HepG2 (cell line): ENCODE measurements around the gene STARD13. TPM values are rescaled to one million over a fixed set of nuclear protein-coding genes. Genes with fewer than 3 reads are reported as not detected.

Source experiments
- ATF7-NPFF ChIP-seq: sonication (generic); formaldehyde crosslinking; IDR thresholded peaks from 2 replicates; pipeline ENCODE4 v1.8.1; 2023; ENCODE audit warnings: mild to moderate bottlenecking, low read depth, missing genetic modification reagents, moderate library complexity
- BRD4 ChIP-seq: sonication (generic); formaldehyde crosslinking; IDR thresholded peaks from 2 replicates; pipeline ENCODE4 v1.4.0; 2020; ENCODE audit warnings: missing genetic modification reagents
- KDM5B ChIP-seq: sonication (generic); formaldehyde crosslinking; IDR thresholded peaks from 2 replicates; pipeline ENCODE4 v1.4.0; 2020; ENCODE audit warnings: missing genetic modification reagents, mild to moderate bottlenecking, borderline replicate concordance
- SSRP1 ChIP-seq: IDR thresholded peaks from 2 replicates; pipeline ENCODE4 v1.6.1; 2016; ENCODE audit warnings: control low read depth
- ZFAT ChIP-seq: sonication (generic); formaldehyde crosslinking; conservative IDR thresholded peaks from 2 replicates; pipeline ENCODE4 v1.8.1; 2023; ENCODE audit warnings: missing genetic modification reagents, inconsistent platforms
- ZNF276 ChIP-seq: sonication (generic); formaldehyde crosslinking; IDR thresholded peaks from 2 replicates; pipeline ENCODE4 v1.4.0; 2020; ENCODE audit warnings: mild to moderate bottlenecking, low read depth, missing genetic modification reagents
- ZNF407 ChIP-seq: sonication (generic); formaldehyde crosslinking; IDR thresholded peaks from one replicate; pipeline ENCODE4 v1.5.1; 2020; ENCODE audit warnings: mild to moderate bottlenecking, missing genetic modification reagents; ENCODE audit errors: not compliant biosample characterization
- ZNF460 ChIP-seq: sonication (generic); formaldehyde crosslinking; IDR thresholded peaks from 2 replicates; pipeline ENCODE4 v1.5.1; 2020; ENCODE audit warnings: missing genetic modification reagents, mild to moderate bottlenecking, borderline replicate concordance
- ZNF704 ChIP-seq: sonication (generic); formaldehyde crosslinking; IDR thresholded peaks from 2 replicates; pipeline ENCODE4 v1.8.1; 2023; ENCODE audit warnings: mild to moderate bottlenecking, inconsistent platforms, moderate library complexity, missing genetic modification reagents, borderline replicate concordance
- ZNF737 ChIP-seq: sonication (generic); formaldehyde crosslinking; IDR thresholded peaks from 2 replicates; pipeline ENCODE4 v1.5.0; 2020; ENCODE audit warnings: missing genetic modification reagents, mild to moderate bottlenecking, borderline replicate concordance
- ZNF776 ChIP-seq: sonication (generic); formaldehyde crosslinking; IDR thresholded peaks from 2 replicates; pipeline ENCODE4 v1.4.0; 2020; ENCODE audit warnings: mild to moderate bottlenecking, missing genetic modification reagents
- polyA plus RNA-seq, 8 experiments: library from polyadenylated mRNA; depleted of rRNA in 3 of 8; stranded (reverse) in 7 of 8; unstranded in 1 of 8; fragments of >200 nt; fragmentation: Illumina TruSeq in 4 of 8; extraction: Trizol in 4 of 8; gene quantifications; 2 replicates each; pipeline versions ENCODE4 v1.2.1 to v1.2.3, GENCODE V29; 2011 to 2016; ENCODE audit warnings: low read depth in 4 of 8, missing spikeins in 1 of 8, mixed read lengths in 1 of 8; ENCODE audit not compliant: insufficient read depth in 1 of 8
- total RNA-seq, 5 experiments: library from RNA; depleted of rRNA; stranded (reverse); fragments of >200 nt; fragmentation: Illumina TruSeq; extraction: Trizol; gene quantifications; 2 replicates each; pipeline ENCODE4 v1.2.3, GENCODE V29; 2016; ENCODE audit warnings: low read depth in 1 of 5

The STARD13 gene
- total and polyA plus RNA-seq, 2 of the 13 experiments (the other 11 are each of a cell fraction or from before 2014, with no cell fraction given): 12.8 to 14.3 TPM

GRCh38 chr13:33260168-33261098 lies 25.1 kb downstream of the STARD13 start (continued):
- TF ChIP-seq ZNF460: no peak; the same call in 1 of the 2 replicates
- no peak for TF ChIP-seq ZNF276
- no peak for TF ChIP-seq ZNF407 (CRISPR knock-in tag)
- TF ChIP-seq BRD4 (CRISPR knock-in tag): no peak
- TF ChIP-seq KDM5B: no peak
- no peak for TF ChIP-seq ZNF776 (CRISPR knock-in tag)
- TF ChIP-seq ATF7-NPFF (CRISPR knock-in tag): no peak
- TF ChIP-seq ZNF704 (CRISPR knock-in tag): no peak
- no peak for TF ChIP-seq ZFAT (CRISPR knock-in tag)
- TF ChIP-seq SSRP1 (CRISPR knock-in tag): no peak; the same call in 1 of the 2 replicates
- TF ChIP-seq ZNF737 (CRISPR knock-in tag): no peak
